Measurements from ENCODE around the gene MRPL10.

Gene MRPL10

DNA sequence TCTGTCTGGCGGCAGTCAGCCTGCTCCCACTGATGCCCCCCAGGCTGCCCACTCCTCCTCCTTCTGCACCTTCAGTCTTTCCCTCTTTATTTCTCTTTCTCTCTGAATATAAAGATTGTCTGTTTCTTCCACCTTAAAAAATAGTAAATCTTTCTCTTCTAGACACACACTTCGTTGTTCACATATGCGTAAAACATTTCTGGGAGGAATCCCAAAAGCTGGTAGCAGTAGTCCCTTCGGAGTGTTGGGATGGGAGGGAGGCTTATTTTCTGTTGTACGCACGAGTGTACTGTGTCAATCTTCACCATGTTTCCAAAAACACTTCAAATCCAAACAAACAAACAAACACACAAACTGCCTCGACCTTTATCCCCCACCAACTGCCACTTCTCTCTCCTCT lies 19.6 kb downstream of the MRPL10 start:
- ChIA-PET POLR2A (no interaction called here), CTCF (interaction anchor here (2.3 kb wide), 1 partner anchor 10 kb away, joined by 8 read pairs; no protein-coding TSS in a partner anchor)
- no peak for DNase-seq (ENCODE audit: low read depth, low spot score)
- TF ChIP-seq, protein P1, sequence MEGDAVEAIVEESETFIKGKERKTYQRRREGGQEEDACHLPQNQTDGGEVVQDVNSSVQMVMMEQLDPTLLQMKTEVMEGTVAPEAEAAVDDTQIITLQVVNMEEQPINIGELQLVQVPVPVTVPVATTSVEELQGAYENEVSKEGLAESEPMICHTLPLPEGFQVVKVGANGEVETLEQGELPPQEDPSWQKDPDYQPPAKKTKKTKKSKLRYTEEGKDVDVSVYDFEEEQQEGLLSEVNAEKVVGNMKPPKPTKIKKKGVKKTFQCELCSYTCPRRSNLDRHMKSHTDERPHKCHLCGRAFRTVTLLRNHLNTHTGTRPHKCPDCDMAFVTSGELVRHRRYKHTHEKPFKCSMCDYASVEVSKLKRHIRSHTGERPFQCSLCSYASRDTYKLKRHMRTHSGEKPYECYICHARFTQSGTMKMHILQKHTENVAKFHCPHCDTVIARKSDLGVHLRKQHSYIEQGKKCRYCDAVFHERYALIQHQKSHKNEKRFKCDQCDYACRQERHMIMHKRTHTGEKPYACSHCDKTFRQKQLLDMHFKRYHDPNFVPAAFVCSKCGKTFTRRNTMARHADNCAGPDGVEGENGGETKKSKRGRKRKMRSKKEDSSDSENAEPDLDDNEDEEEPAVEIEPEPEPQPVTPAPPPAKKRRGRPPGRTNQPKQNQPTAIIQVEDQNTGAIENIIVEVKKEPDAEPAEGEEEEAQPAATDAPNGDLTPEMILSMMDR (IDR thresholded peaks at IDR 0.05; ENCODE audit: insufficient read depth, low read length, missing control alignments) = no peak
- H3K4me3 ChIP-seq (ENCODE audit: low read depth, low read length) = no peak overlapping the region

- ChIA-PET CTCF (interaction anchor here (0.8 to 2.3 kb wide), 3 partner anchors 9 to 113 kb away, joined by 3 to 8 read pairs (median 3); partner anchors contain the start of gene OSBPL7), POLR2A (no interaction called here)
- no peak for DNase-seq (ENCODE audit: low read depth, low spot score)
- TF ChIP-seq, protein P1 (IDR thresholded peaks at IDR 0.05; ENCODE audit: insufficient read depth, low read length, missing control alignments) = no peak
- H3K4me3 ChIP-seq (ENCODE audit: low read depth, low read length) = no peak overlapping the region
Measured at GRCh38 chr17:47810901-47811635, 20.3 kb downstream of the MRPL10 start.

DNA sequence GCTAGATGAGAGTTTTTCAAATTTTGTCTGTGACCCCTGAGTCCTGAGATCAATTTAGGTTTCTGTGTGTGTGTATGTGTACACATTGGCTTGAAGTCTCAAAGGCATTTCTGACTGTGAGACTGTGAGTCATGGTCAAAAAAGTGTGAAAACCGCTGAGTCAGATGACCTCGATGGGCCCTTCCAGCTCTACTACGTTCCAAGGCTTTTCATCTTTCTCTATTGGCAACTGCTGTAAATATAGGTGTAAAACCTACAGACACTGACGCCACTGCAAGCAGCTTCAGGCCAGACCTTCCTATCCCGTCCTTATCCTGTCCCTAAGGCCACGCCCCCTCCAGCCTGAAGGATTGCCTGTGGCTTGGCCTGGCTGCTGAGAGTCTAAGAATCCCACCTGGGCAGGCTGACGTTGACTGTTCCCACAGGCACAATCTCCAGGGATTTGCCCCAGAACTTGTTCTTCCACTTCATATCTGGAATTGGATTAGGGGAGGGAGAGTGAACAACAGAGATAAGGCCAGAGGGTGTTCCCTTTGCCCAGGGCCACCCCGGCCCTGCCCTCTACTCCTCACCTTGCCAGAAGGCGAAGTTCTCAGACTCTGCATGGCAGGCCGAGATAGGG lies 21.0 kb downstream of the MRPL10 start:
- TF ChIP-seq, protein P1 (IDR thresholded peaks at IDR 0.05; ENCODE audit: insufficient read depth, low read length, missing control alignments) = no peak
- ChIA-PET POLR2A (no interaction called here), CTCF (interaction anchor here (0.8 to 2.3 kb wide), 4 partner anchors 8 to 113 kb away, joined by 3 to 8 read pairs (median 4); partner anchors contain the start of genes LRRC46, MRPL10 and OSBPL7)
- H3K4me3 ChIP-seq (ENCODE audit: low read depth, low read length) = no peak overlapping the region
- DNase-seq (ENCODE audit: low read depth, low spot score) = peak; percentile 60

GRCh38 chr17:47808830-47809480 lies 22.4 kb downstream of the MRPL10 start:
- CTCF ChIA-PET = interaction anchor here (1.0 kb wide), 2 partner anchors 11 to 33 kb away, joined by 3 read pairs; no protein-coding TSS in a partner anchor
- no peak for DNase-seq (ENCODE audit: low read depth, low spot score)
- TF ChIP-seq, protein P1 (IDR thresholded peaks at IDR 0.05; ENCODE audit: insufficient read depth, low read length, missing control alignments) = no peak
- POLR2A ChIA-PET = no interaction called here
- H3K4me3 ChIP-seq (ENCODE audit: low read depth, low read length) = no peak overlapping the region

GRCh38 chr17:47808036-47808829 lies 23.1 kb downstream of the MRPL10 start:
- H3K4me3 ChIP-seq (ENCODE audit: low read depth, low read length) = no peak overlapping the region
- POLR2A ChIA-PET = no interaction called here
- TF ChIP-seq, protein P1 (IDR thresholded peaks at IDR 0.05; ENCODE audit: insufficient read depth, low read length, missing control alignments) = no peak
- DNase-seq (ENCODE audit: low read depth, low spot score) = no peak
- CTCF ChIA-PET = interaction anchor here (1.0 kb wide), 1 partner anchor 33 kb away, joined by 3 read pairs; no protein-coding TSS in a partner anchor
